HCT116 (cell line): ENCODE data around the gene TUBA8. TPM values are rescaled to one million over a fixed set of nuclear protein-coding genes. Genes with fewer than 3 reads are reported as not detected.

Experiments
- ATAC-seq: fragments of 200-7000 bp; cut with Tn5 transposase; 2 replicates; pipeline ENCODE4 v1.9.1; 2020; ENCODE audit warnings: mild to moderate bottlenecking, moderate library complexity
- BruUV-seq: library from RNA; stranded (reverse); fragments of 400-500 nt; replicated peaks from 2 replicates; lab custom pipeline; 2021; lab: Mats Ljungman, UMichigan
- CTCF ChIA-PET: fragments of 300-600 bp; sonication (Branson Sonifier 250); formaldehyde crosslinking; loops from one replicate; lab custom pipeline; 2021; ENCODE audit warnings: antibody characterized with exemption; lab: Charles Lee
- POLR2A ChIA-PET: fragments of 300-600, 350-600 bp; sonication (Branson Sonifier 250); formaldehyde crosslinking; loops from one replicate; lab custom pipeline; 2021; ENCODE audit warnings: antibody characterized with exemption; lab: Charles Lee
- RAD21 ChIA-PET, 2 experiments: fragments of 300-600 bp; sonication (Branson Sonifier 250); formaldehyde crosslinking; loops; one replicate each; lab custom pipeline; 2023; ENCODE audit warnings: low total read pairs in 2 of 2; ENCODE audit not compliant: uncharacterized antibody in 2 of 2, unreplicated experiment in 2 of 2, low non-redundant PET in 1 of 2; lab: Charles Lee
- DNase-seq: peaks from one replicate; pipeline ENCODE4 v3.0.0-alpha.2; 2010; ENCODE audit warnings: low read depth, low spot score
- H2AFZ ChIP-seq: fragments of 200-600 bp; shearing (Covaris generic), sonication (generic); 2 replicates; pipeline ENCODE4 v1.6.1; 2017; ENCODE audit warnings: low read depth, mixed run types, mixed read lengths, antibody characterized with exemption, low read length; ENCODE audit not compliant: poor library complexity, severe bottlenecking
- H3K27ac ChIP-seq: 2 replicates; pipeline ENCODE4 v1.5.1; 2012; ENCODE audit warnings: low read depth, low read length
- H3K27me3 ChIP-seq: fragments of 200-600 bp; sonication (generic); 2 replicates; pipeline ENCODE4 v1.6.1; 2016; ENCODE audit warnings: mixed run types, low read length, mixed read lengths; ENCODE audit not compliant: insufficient read depth
- H3K36me3 ChIP-seq, 2 experiments: fragments of 200-500 bp in 1 of 2; fragments of 200-600 bp in 1 of 2; sonication (Bioruptor generic) in 1 of 2; sonication (generic) in 1 of 2; 2 replicates each; pipeline versions ENCODE4 v1.5.1 to v1.6.1; 2014 to 2016; ENCODE audit warnings: low read length in 2 of 2, inconsistent platforms in 1 of 2, mixed read lengths in 1 of 2, mixed run types in 1 of 2; ENCODE audit not compliant: insufficient read depth in 2 of 2, control insufficient read depth in 1 of 2
- H3K4me1 ChIP-seq, 2 experiments: fragments of 200-600 bp in 1 of 2; sonication (generic) in 1 of 2; 2 replicates each; pipeline versions ENCODE4 v1.5.1 to v1.6.1; 2012 to 2017; ENCODE audit warnings: low read length in 2 of 2, inconsistent platforms in 1 of 2, mild to moderate bottlenecking in 1 of 2, mixed read lengths in 1 of 2, mixed run types in 1 of 2, moderate library complexity in 1 of 2; ENCODE audit not compliant: insufficient read depth in 2 of 2, control insufficient read depth in 1 of 2
- H3K4me2 ChIP-seq: fragments of 200-600 bp; sonication (generic); 2 replicates; pipeline ENCODE4 v1.6.1; 2017; ENCODE audit warnings: mixed run types, low read length, mixed read lengths
- H3K4me3 ChIP-seq, 2 experiments: fragments of 200-600 bp in 1 of 2; sonication (generic) in 1 of 2; replicated peaks in 1 of 2; 2 replicates each; pipeline ENCODE4 v1.5.1; 2011 to 2016; ENCODE audit warnings: low read length in 2 of 2, control low read depth in 1 of 2, low read depth in 1 of 2, mild to moderate bottlenecking in 1 of 2, mixed read lengths in 1 of 2, mixed run types in 1 of 2
- H3K79me2 ChIP-seq: fragments of 200-600 bp; sonication (generic); 2 replicates; pipeline ENCODE4 v1.6.1; 2017; ENCODE audit warnings: mild to moderate bottlenecking, mixed run types, low read length, moderate library complexity, mixed read lengths; ENCODE audit not compliant: insufficient read depth
- H3K9ac ChIP-seq: fragments of 200-600 bp; sonication (generic); 2 replicates; pipeline ENCODE4 v1.6.1; 2016; ENCODE audit warnings: low read length, mixed read lengths
- H3K9me2 ChIP-seq: fragments of 200-600 bp; sonication (generic), shearing (Covaris generic); 2 replicates; pipeline ENCODE4 v1.6.1; 2017; ENCODE audit warnings: mixed run types, mild to moderate bottlenecking, moderate library complexity; ENCODE audit not compliant: insufficient read depth
- H3K9me3 ChIP-seq, 2 experiments: fragments of 200-500 bp in 1 of 2; fragments of 200-600 bp in 1 of 2; sonication (Bioruptor generic) in 1 of 2; sonication (generic) in 1 of 2; 2 replicates each; pipeline ENCODE4 v1.6.1; 2014 to 2017; ENCODE audit warnings: low read length in 2 of 2, mixed read lengths in 2 of 2, inconsistent platforms in 1 of 2, low read depth in 1 of 2, mild to moderate bottlenecking in 1 of 2, mixed run types in 1 of 2, moderate library complexity in 1 of 2; ENCODE audit not compliant: control insufficient read depth in 1 of 2, insufficient read depth in 1 of 2
- H4K20me1 ChIP-seq: fragments of 200-600 bp; sonication (generic), shearing (Covaris generic); 2 replicates; pipeline ENCODE4 v1.6.1; 2017; ENCODE audit warnings: mixed run types, mild to moderate bottlenecking, moderate library complexity; ENCODE audit not compliant: insufficient read depth
- ATF3 ChIP-seq: IDR thresholded peaks from 2 replicates; pipeline ENCODE4 v1.6.1; 2012
- CBX3 ChIP-seq: IDR thresholded peaks from 2 replicates; pipeline ENCODE4 v1.6.1; 2012; ENCODE audit warnings: low read depth
- EGR1 ChIP-seq: IDR thresholded peaks from 2 replicates; pipeline ENCODE4 v1.6.1; 2012; ENCODE audit warnings: low read depth
- ELF1 ChIP-seq: IDR thresholded peaks from 2 replicates; pipeline ENCODE4 v1.6.1; 2012; ENCODE audit warnings: low read depth, borderline replicate concordance
- EZH2 ChIP-seq: fragments of 200-600 bp; sonication (generic); IDR thresholded peaks from 2 replicates; pipeline ENCODE4 v1.6.1; 2017; ENCODE audit warnings: antibody characterized with exemption, mixed run types
- EZH2phosphoT487 ChIP-seq: fragments of 200-600 bp; IDR thresholded peaks from 2 replicates; pipeline ENCODE4 v1.6.1; 2018; ENCODE audit warnings: antibody characterized with exemption, borderline replicate concordance
- FOSL1 ChIP-seq: IDR thresholded peaks from 2 replicates; pipeline ENCODE4 v1.6.1; 2012; ENCODE audit warnings: low read depth
- POLR2A ChIP-seq: IDR thresholded peaks from 2 replicates; pipeline ENCODE4 v1.7.0; 2011; ENCODE audit warnings: borderline replicate concordance; ENCODE audit not compliant: insufficient read depth, insufficient read length; ENCODE audit errors: extremely low read depth
- POLR2AphosphoS5 ChIP-seq: IDR thresholded peaks from 2 replicates; pipeline ENCODE4 v1.6.1; 2011; ENCODE audit warnings: mild to moderate bottlenecking, low read depth, low read length, moderate library complexity
- RAD21 ChIP-seq: IDR thresholded peaks from 2 replicates; pipeline ENCODE4 v1.6.1; 2012; ENCODE audit warnings: low read depth, mild to moderate bottlenecking
- SIN3A ChIP-seq: IDR thresholded peaks from 2 replicates; pipeline ENCODE4 v1.6.1; 2012; ENCODE audit warnings: low read depth
- SP1 ChIP-seq: IDR thresholded peaks from 2 replicates; pipeline ENCODE4 v1.6.1; 2012; ENCODE audit warnings: low read depth
- SRF ChIP-seq: IDR thresholded peaks from 2 replicates; pipeline ENCODE4 v1.6.1; 2012; ENCODE audit warnings: low read depth
- TCF7L2 ChIP-seq: IDR thresholded peaks from 2 replicates; pipeline ENCODE4 v1.7.0; 2011; ENCODE audit warnings: borderline replicate concordance, inconsistent platforms; ENCODE audit not compliant: insufficient read depth, insufficient read length; ENCODE audit errors: extremely low read depth
- ZFX ChIP-seq: fragments of 450-650 bp; IDR thresholded peaks from 2 replicates; pipeline ENCODE4 v1.6.1; 2017
- ZNF274 ChIP-seq: fragments of 200-500 bp; sonication (Bioruptor generic); IDR thresholded peaks from 2 replicates; pipeline ENCODE4 v1.6.1; 2014; ENCODE audit warnings: mild to moderate bottlenecking, low read depth, low read length, inconsistent platforms
- intact Hi-C: fragments of 100-400 bp; cut with micrococcal nuclease; formaldehyde crosslinking; loops from 2 replicates; pipeline ENCODE4 v1.10.0; 2022
- total RNA-seq: library from RNA; stranded (reverse); gene quantifications from one replicate; pipeline ENCODE4 v1.2.1, GENCODE V29; 2021; ENCODE audit not compliant: unreplicated experiment
- TF ChIP-seq, protein P1 (sequence below): IDR thresholded peaks from 2 replicates; pipeline ENCODE4 v1.6.1; 2011; ENCODE audit warnings: mild to moderate bottlenecking, low read length, moderate library complexity; ENCODE audit not compliant: insufficient replicate concordance; ENCODE audit errors: extremely low read depth
- TF ChIP-seq, protein P2 (sequence below): IDR thresholded peaks from 2 replicates; pipeline ENCODE4 v1.6.1; 2012; ENCODE audit warnings: low read depth
- TF ChIP-seq, protein P3 (sequence below), 3 experiments: fragments of 200-600 bp in 1 of 3; sonication (generic) in 1 of 3; IDR thresholded peaks in 2 of 3; conservative IDR thresholded peaks in 1 of 3; 2 replicates each; pipeline ENCODE4 v1.5.1; 2012 to 2017; ENCODE audit warnings: low read depth in 2 of 3, low read length in 2 of 3, antibody characterized with exemption in 1 of 3, borderline replicate concordance in 1 of 3, control low read depth in 1 of 3, mild to moderate bottlenecking in 1 of 3, mixed read lengths in 1 of 3, mixed run types in 1 of 3, moderate library complexity in 1 of 3; ENCODE audit not compliant: insufficient read depth in 1 of 3
- TF ChIP-seq, protein P4 (sequence below): IDR thresholded peaks from 2 replicates; pipeline ENCODE4 v1.6.1; 2012

The TUBA8 gene
- total RNA-seq, 1 experiment from 2014 or later = 2.3 TPM

- no peak for DNase-seq
- H4K20me1 ChIP-seq = no peaks in the 10 kb centered on the region
- POLR2A ChIA-PET = no interaction called here
- H3K36me3 ChIP-seq = no peaks in the 10 kb centered on the region
- no peaks in the 10 kb centered on the region for H3K79me2 ChIP-seq
- BruUV-seq = no TSS peak
- TF ChIP-seq, protein P1, sequence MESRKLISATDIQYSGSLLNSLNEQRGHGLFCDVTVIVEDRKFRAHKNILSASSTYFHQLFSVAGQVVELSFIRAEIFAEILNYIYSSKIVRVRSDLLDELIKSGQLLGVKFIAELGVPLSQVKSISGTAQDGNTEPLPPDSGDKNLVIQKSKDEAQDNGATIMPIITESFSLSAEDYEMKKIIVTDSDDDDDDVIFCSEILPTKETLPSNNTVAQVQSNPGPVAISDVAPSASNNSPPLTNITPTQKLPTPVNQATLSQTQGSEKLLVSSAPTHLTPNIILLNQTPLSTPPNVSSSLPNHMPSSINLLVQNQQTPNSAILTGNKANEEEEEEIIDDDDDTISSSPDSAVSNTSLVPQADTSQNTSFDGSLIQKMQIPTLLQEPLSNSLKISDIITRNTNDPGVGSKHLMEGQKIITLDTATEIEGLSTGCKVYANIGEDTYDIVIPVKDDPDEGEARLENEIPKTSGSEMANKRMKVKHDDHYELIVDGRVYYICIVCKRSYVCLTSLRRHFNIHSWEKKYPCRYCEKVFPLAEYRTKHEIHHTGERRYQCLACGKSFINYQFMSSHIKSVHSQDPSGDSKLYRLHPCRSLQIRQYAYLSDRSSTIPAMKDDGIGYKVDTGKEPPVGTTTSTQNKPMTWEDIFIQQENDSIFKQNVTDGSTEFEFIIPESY = no peak
- TF ChIP-seq EZH2 = no peak
- TF ChIP-seq ZNF274 = no peak
- TF ChIP-seq RAD21 = no peak
- TF ChIP-seq TCF7L2 = no peak
- no peak for TF ChIP-seq CBX3
- TF ChIP-seq SIN3A = no peak
- no peak for TF ChIP-seq POLR2AphosphoS5
- TF ChIP-seq, protein P2, sequence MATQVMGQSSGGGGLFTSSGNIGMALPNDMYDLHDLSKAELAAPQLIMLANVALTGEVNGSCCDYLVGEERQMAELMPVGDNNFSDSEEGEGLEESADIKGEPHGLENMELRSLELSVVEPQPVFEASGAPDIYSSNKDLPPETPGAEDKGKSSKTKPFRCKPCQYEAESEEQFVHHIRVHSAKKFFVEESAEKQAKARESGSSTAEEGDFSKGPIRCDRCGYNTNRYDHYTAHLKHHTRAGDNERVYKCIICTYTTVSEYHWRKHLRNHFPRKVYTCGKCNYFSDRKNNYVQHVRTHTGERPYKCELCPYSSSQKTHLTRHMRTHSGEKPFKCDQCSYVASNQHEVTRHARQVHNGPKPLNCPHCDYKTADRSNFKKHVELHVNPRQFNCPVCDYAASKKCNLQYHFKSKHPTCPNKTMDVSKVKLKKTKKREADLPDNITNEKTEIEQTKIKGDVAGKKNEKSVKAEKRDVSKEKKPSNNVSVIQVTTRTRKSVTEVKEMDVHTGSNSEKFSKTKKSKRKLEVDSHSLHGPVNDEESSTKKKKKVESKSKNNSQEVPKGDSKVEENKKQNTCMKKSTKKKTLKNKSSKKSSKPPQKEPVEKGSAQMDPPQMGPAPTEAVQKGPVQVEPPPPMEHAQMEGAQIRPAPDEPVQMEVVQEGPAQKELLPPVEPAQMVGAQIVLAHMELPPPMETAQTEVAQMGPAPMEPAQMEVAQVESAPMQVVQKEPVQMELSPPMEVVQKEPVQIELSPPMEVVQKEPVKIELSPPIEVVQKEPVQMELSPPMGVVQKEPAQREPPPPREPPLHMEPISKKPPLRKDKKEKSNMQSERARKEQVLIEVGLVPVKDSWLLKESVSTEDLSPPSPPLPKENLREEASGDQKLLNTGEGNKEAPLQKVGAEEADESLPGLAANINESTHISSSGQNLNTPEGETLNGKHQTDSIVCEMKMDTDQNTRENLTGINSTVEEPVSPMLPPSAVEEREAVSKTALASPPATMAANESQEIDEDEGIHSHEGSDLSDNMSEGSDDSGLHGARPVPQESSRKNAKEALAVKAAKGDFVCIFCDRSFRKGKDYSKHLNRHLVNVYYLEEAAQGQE = no peak
- TF ChIP-seq EZH2phosphoT487 = no peak
- no peak for TF ChIP-seq POLR2A
- no peak for TF ChIP-seq ZFX
- no peak for TF ChIP-seq SRF
- TF ChIP-seq ELF1 = no peak
- TF ChIP-seq SP1 = no peak
- TF ChIP-seq EGR1 = no peak
- no peak for TF ChIP-seq ATF3
- TF ChIP-seq FOSL1 = no peak
- TF ChIP-seq, protein P3, sequence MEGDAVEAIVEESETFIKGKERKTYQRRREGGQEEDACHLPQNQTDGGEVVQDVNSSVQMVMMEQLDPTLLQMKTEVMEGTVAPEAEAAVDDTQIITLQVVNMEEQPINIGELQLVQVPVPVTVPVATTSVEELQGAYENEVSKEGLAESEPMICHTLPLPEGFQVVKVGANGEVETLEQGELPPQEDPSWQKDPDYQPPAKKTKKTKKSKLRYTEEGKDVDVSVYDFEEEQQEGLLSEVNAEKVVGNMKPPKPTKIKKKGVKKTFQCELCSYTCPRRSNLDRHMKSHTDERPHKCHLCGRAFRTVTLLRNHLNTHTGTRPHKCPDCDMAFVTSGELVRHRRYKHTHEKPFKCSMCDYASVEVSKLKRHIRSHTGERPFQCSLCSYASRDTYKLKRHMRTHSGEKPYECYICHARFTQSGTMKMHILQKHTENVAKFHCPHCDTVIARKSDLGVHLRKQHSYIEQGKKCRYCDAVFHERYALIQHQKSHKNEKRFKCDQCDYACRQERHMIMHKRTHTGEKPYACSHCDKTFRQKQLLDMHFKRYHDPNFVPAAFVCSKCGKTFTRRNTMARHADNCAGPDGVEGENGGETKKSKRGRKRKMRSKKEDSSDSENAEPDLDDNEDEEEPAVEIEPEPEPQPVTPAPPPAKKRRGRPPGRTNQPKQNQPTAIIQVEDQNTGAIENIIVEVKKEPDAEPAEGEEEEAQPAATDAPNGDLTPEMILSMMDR (IDR thresholded peaks at IDR 0.05 in 2 of 3, conservative IDR thresholded peaks at IDR 0.05 in 1 of 3; ENCODE audit: borderline replicate concordance in 1 of 3, insufficient read depth in 1 of 3, low read depth in 2 of 3, low read length in 2 of 3) = no peak
- TF ChIP-seq, protein P4, sequence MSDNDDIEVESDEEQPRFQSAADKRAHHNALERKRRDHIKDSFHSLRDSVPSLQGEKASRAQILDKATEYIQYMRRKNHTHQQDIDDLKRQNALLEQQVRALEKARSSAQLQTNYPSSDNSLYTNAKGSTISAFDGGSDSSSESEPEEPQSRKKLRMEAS = no peak
- TF ChIP-seq, all 23 proteins: peak for 0
- no peaks in the 10 kb centered on the region; the same call in 1 of the 2 replicates for H3K27me3 ChIP-seq
- ChIA-PET CTCF (no interaction called here), RAD21 (no interaction called here)
- H3K9me3 ChIP-seq = no peaks in the 10 kb centered on the region
- no peak overlapping the region for H3K27ac ChIP-seq
- H3K4me3 ChIP-seq = no peak overlapping the region
- no peaks in the 10 kb centered on the region for H3K4me1 ChIP-seq
- H3K9ac ChIP-seq = no peak overlapping the region
- intact Hi-C loops = no loop called here
- H3K9me2 ChIP-seq = no peaks in the 10 kb centered on the region
- ATAC-seq = no peak
- no peak overlapping the region for H2AFZ ChIP-seq
- H3K4me2 ChIP-seq = no peak overlapping the region
Measured at GRCh38 chr22:18069041-18069440, 41.6 kb upstream of the TUBA8 start.
